HEK293 (cell line): ENCODE measurements around the gene PRCC.

Experiments
- CTCF ChIP-seq: fragments of 450-650 bp; formaldehyde crosslinking; IDR thresholded peaks from 2 replicates; pipeline ENCODE4 v1.5.1; 2016; ENCODE audit warnings: missing biosample characterization, missing genetic modification characterization
- SP2 ChIP-seq: fragments of 450-650 bp; formaldehyde crosslinking; IDR thresholded peaks from 2 replicates; pipeline ENCODE4 v1.5.1; 2016; ENCODE audit warnings: missing biosample characterization, missing genetic modification characterization
- YY1 ChIP-seq: fragments of 450-650 bp; formaldehyde crosslinking; IDR thresholded peaks from 2 replicates; pipeline ENCODE4 v1.5.1; 2018; ENCODE audit warnings: missing biosample characterization, missing genetic modification characterization
- ZBTB17 ChIP-seq: fragments of 450-650 bp; formaldehyde crosslinking; IDR thresholded peaks from 2 replicates; pipeline ENCODE4 v1.5.1; 2016; ENCODE audit warnings: missing biosample characterization, missing genetic modification characterization
- ZBTB7A ChIP-seq: fragments of 450-650 bp; formaldehyde crosslinking; IDR thresholded peaks from 2 replicates; pipeline ENCODE4 v1.5.1; 2016; ENCODE audit warnings: low read depth, missing biosample characterization, missing genetic modification characterization
- ZNF2 ChIP-seq: fragments of 450-650 bp; formaldehyde crosslinking; IDR thresholded peaks from 2 replicates; pipeline ENCODE4 v1.5.1; 2016; ENCODE audit warnings: missing biosample characterization, missing genetic modification characterization
- ZNF302 ChIP-seq: fragments of 450-650 bp; formaldehyde crosslinking; IDR thresholded peaks from 2 replicates; pipeline ENCODE4 v1.5.1; 2016; ENCODE audit warnings: missing biosample characterization, missing genetic modification characterization, low read depth
- ZNF76 ChIP-seq: fragments of 450-650 bp; formaldehyde crosslinking; IDR thresholded peaks from 2 replicates; pipeline ENCODE4; 2016; ENCODE audit warnings: low read depth, missing biosample characterization, missing genetic modification characterization, borderline replicate concordance
- TF ChIP-seq, protein P1 (sequence below): fragments of 450-650 bp; formaldehyde crosslinking; IDR thresholded peaks from 2 replicates; pipeline ENCODE4 v1.5.1; 2016; ENCODE audit warnings: missing biosample characterization, missing genetic modification characterization, low read depth

GRCh38 chr1:156766298-156767100 is 836 bp upstream of the PRCC start:
- TF ChIP-seq CTCF (tag by site-specific recombination) = peak; percentile 61; the same call in 1 of the 2 replicates
- peak; percentile 76 for TF ChIP-seq ZBTB17 (tag by site-specific recombination)
- TF ChIP-seq ZNF76 (tag by site-specific recombination) = no peak
- TF ChIP-seq, protein P1, sequence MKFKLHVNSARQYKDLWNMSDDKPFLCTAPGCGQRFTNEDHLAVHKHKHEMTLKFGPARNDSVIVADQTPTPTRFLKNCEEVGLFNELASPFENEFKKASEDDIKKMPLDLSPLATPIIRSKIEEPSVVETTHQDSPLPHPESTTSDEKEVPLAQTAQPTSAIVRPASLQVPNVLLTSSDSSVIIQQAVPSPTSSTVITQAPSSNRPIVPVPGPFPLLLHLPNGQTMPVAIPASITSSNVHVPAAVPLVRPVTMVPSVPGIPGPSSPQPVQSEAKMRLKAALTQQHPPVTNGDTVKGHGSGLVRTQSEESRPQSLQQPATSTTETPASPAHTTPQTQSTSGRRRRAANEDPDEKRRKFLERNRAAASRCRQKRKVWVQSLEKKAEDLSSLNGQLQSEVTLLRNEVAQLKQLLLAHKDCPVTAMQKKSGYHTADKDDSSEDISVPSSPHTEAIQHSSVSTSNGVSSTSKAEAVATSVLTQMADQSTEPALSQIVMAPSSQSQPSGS (tag by site-specific recombination) = no peak
- no peak for TF ChIP-seq YY1
- TF ChIP-seq ZNF2 (tag by site-specific recombination) = no peak
- TF ChIP-seq SP2 (tag by site-specific recombination) = no peak
- TF ChIP-seq ZNF302 (tag by site-specific recombination) = no peak
- TF ChIP-seq ZBTB7A = no peak
